Retinal pigment epithelial cell (primary cell): Measurements from ENCODE around the gene AP1B1.

Source experiments
- DNase-seq: peaks from one replicate; pipeline ENCODE4 v3.0.0-alpha.2; 2010; ENCODE audit warnings: low read depth
- H3K4me3 ChIP-seq: 2 replicates; pipeline ENCODE4 v1.5.1; 2011; ENCODE audit warnings: mild to moderate bottlenecking, low read length, control low read depth, moderate library complexity
- TF ChIP-seq, protein P1 (sequence below): conservative IDR thresholded peaks from 2 replicates; pipeline ENCODE4 v1.5.1; 2011; ENCODE audit warnings: low read depth, low read length, control low read depth, inconsistent platforms

AP1B1 gene

GRCh38 chr22:29317827-29318454 lies 70.4 kb downstream of the AP1B1 start:
- TF ChIP-seq, protein P1, sequence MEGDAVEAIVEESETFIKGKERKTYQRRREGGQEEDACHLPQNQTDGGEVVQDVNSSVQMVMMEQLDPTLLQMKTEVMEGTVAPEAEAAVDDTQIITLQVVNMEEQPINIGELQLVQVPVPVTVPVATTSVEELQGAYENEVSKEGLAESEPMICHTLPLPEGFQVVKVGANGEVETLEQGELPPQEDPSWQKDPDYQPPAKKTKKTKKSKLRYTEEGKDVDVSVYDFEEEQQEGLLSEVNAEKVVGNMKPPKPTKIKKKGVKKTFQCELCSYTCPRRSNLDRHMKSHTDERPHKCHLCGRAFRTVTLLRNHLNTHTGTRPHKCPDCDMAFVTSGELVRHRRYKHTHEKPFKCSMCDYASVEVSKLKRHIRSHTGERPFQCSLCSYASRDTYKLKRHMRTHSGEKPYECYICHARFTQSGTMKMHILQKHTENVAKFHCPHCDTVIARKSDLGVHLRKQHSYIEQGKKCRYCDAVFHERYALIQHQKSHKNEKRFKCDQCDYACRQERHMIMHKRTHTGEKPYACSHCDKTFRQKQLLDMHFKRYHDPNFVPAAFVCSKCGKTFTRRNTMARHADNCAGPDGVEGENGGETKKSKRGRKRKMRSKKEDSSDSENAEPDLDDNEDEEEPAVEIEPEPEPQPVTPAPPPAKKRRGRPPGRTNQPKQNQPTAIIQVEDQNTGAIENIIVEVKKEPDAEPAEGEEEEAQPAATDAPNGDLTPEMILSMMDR = no peak
- H3K4me3 ChIP-seq = no peak overlapping the region
- no peak for DNase-seq

DNA sequence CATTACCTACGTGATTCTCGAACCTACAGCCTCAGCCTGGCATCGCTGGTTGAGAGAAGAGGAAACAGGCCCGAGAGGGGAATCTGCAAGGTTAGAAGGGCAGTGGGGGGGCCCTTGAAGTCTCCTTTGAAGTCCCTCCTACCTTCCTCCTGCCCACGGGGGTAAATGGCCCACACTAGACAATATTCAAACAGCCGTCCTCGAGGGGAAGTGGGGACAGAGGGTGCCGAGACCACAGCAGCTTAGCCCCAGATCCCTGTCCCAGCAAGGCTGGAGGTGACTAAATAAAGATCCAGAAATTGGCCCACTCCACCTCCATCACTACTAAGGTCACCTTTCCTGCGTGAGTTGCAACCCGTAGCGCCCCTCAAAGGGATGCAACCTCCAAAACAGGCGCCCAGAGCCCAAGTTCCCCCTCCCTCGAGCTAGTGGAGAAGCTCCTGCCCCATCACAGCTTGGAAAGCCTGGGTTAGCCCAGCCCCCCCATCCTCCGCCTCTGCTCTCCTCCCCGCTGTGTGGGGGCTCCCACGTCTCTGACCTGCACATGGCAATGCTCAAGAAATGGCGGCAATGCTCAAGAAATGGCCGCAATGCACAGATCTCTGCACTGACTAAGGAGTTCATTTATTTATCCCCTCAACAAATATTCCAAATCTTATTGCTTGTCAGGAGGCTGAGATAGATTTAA lies 72.1 kb downstream of the AP1B1 start:
- TF ChIP-seq, protein P1 = no peak

GRCh38 chr22:29315286-29316140 lies 72.9 kb downstream of the AP1B1 start, which contains the start of gene RASL10A:
TSS of gene RASL10A (minus strand) at chr22:29315697. CDS start at chr22:29315246, 451 bp downstream.
- H3K4me3 ChIP-seq = no peak within 1 kb of the TSS
- DNase-seq = no peak
- TF ChIP-seq, protein P1 = no peak

More for the DNA sequence above, 72.1 kb downstream of the AP1B1 start:
- no peak for DNase-seq
- H3K4me3 ChIP-seq = no peak overlapping the region

GRCh38 chr22:29314537-29315285 lies 73.7 kb downstream of the AP1B1 start:
- TF ChIP-seq, protein P1 = no peak
- no peak for DNase-seq
- no peak overlapping the region for H3K4me3 ChIP-seq

GRCh38 chr22:29313576-29314466 lies 74.5 kb downstream of the AP1B1 start:
- no peak overlapping the region for H3K4me3 ChIP-seq
- DNase-seq = no peak
- TF ChIP-seq, protein P1 = no peak

DNA sequence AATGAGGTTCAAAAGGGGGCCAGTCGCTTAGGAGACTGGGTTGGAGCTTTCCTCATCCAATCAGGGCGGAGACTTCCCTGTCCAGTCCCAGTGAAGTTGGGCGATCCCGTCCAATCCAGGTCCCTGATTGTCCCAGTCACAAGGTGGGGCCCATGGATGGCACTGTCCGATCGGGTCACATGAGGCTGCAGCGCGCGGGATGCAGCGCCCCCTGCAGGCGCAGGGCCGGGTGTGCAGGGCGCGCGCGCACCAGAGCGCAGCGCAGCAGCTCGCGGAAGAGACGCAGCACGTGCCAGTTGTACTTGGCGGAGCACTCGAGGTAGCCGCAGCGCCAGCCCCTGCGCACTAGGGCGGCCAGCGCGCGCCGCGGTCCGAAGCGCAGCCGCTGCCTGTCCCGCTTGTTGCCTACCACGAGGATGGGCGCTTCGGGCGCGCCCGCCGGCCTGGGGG lies 75.2 kb downstream of the AP1B1 start:
- DNase-seq = no peak
- no peak overlapping the region for H3K4me3 ChIP-seq
- TF ChIP-seq, protein P1 = peak; percentile 73
